ENCODE data around the gene EFCAB8.

Gene EFCAB8

GRCh38 chr20:32979201-32979998 is 120.7 kb downstream of the EFCAB8 start:
- Histone ChIP-seq H3K36me3 (ENCODE audit: control insufficient read depth, insufficient read depth, low read length) (no peaks in the 10 kb centered on the region), H3K9me3 (ENCODE audit: control insufficient read depth, insufficient read depth, low read length) (no peaks in the 10 kb centered on the region), H3K27me3 (ENCODE audit: control insufficient read depth, insufficient read depth, low read length) (no peaks in the 10 kb centered on the region), H3K4me3 (ENCODE audit: low read depth, low read length) (no peak overlapping the region), H3K9ac (ENCODE audit: low read depth, low read length) (no peak overlapping the region), H3K4me1 (ENCODE audit: control insufficient read depth, insufficient read depth, low read length) (no peaks in the 10 kb centered on the region)

GRCh38 chr20:32980131-32980941 is 121.6 kb downstream of the EFCAB8 start:
- Histone ChIP-seq H3K27me3 (ENCODE audit: control insufficient read depth, insufficient read depth, low read length) (no peaks in the 10 kb centered on the region), H3K4me3 (ENCODE audit: low read depth, low read length) (no peak overlapping the region), H3K9me3 (ENCODE audit: control insufficient read depth, insufficient read depth, low read length) (no peaks in the 10 kb centered on the region), H3K9ac (ENCODE audit: low read depth, low read length) (no peak overlapping the region), H3K4me1 (ENCODE audit: control insufficient read depth, insufficient read depth, low read length) (no peaks in the 10 kb centered on the region), H3K36me3 (ENCODE audit: control insufficient read depth, insufficient read depth, low read length) (no peaks in the 10 kb centered on the region)

- Histone ChIP-seq H3K9ac (ENCODE audit: low read depth, low read length) (no peak overlapping the region), H3K27me3 (ENCODE audit: control insufficient read depth, insufficient read depth, low read length) (no peaks in the 10 kb centered on the region), H3K4me3 (ENCODE audit: low read depth, low read length) (no peak overlapping the region), H3K9me3 (ENCODE audit: control insufficient read depth, insufficient read depth, low read length) (no peaks in the 10 kb centered on the region), H3K4me1 (ENCODE audit: control insufficient read depth, insufficient read depth, low read length) (no peaks in the 10 kb centered on the region), H3K36me3 (ENCODE audit: control insufficient read depth, insufficient read depth, low read length) (no peaks in the 10 kb centered on the region)
Measured at GRCh38 chr20:32980990-32981389, 122.3 kb downstream of the EFCAB8 start.

- Histone ChIP-seq H3K4me1 (ENCODE audit: control insufficient read depth, insufficient read depth, low read length) (no peaks in the 10 kb centered on the region), H3K9ac (ENCODE audit: low read depth, low read length) (no peak overlapping the region), H3K4me3 (ENCODE audit: low read depth, low read length) (no peak overlapping the region), H3K9me3 (ENCODE audit: control insufficient read depth, insufficient read depth, low read length) (no peaks in the 10 kb centered on the region), H3K36me3 (ENCODE audit: control insufficient read depth, insufficient read depth, low read length) (no peaks in the 10 kb centered on the region), H3K27me3 (ENCODE audit: control insufficient read depth, insufficient read depth, low read length) (no peaks in the 10 kb centered on the region)
Measured at GRCh38 chr20:32982617-32983458, 124.1 kb downstream of the EFCAB8 start.

DNA sequence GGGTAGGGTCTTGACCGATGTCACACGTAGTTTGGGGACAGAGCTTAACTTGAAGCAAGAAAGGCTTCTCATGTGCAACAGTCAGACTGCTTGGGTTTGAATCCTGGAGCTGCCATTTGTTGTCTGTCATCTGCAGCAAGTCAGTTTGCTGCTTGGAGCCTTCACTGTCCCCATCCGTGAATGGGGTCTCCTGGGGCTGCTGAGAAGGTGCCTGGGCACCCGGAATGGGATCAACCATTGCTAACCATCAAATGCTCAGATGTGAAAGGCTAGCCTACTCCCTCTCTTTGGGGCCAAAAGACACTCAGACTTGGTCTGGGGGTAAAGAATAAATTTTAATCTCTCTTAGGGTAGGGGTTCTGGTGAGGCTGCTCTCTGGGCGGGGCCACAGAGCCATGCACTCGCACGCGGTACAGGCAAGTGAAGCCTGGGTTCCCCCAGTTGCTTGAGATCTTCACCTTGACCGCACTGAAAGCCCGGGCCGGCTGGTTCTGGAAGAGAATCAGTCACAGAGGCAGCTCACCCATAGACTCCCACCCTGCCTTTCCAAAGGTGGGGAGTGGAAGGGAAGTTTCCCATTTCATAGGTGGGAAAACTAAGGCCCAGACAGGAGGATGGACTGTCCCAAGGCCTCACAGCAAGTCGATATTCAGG is 124.9 kb downstream of the EFCAB8 start:
- no peaks in the 10 kb centered on the region for H3K4me1 ChIP-seq (ENCODE audit: control insufficient read depth, insufficient read depth, low read length)
- no peaks in the 10 kb centered on the region for H3K27me3 ChIP-seq (ENCODE audit: control insufficient read depth, insufficient read depth, low read length)
- H3K9me3 ChIP-seq (ENCODE audit: control insufficient read depth, insufficient read depth, low read length), result no peaks in the 10 kb centered on the region
- no peak overlapping the region for H3K9ac ChIP-seq (ENCODE audit: low read depth, low read length)
- H3K36me3 ChIP-seq (ENCODE audit: control insufficient read depth, insufficient read depth, low read length), result no peaks in the 10 kb centered on the region
- H3K4me3 ChIP-seq (ENCODE audit: low read depth, low read length), result no peak overlapping the region

DNA sequence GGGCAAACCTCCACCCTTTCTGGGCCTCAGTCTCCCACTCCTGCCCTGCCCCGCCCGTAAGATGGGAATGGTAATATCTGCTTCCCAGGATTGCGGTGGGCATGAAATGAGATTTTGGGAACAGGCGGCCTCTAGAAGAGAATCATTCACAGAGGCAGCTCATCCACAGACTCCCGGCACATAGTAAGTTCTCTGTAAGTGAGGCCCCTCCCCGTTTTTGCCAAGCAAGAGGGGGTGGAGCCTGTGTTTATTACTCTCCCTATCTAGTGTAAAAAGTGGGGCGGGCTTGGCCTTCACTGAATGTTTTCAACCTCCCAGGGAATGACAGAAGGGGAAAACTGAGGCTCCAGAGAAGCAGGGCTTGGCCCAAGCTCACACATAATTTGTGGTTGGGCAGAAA is 125.5 kb downstream of the EFCAB8 start:
- no peak overlapping the region for H3K4me3 ChIP-seq (ENCODE audit: low read depth, low read length)
- H3K9ac ChIP-seq (ENCODE audit: low read depth, low read length), result no peak overlapping the region
- H3K9me3 ChIP-seq (ENCODE audit: control insufficient read depth, insufficient read depth, low read length), result no peaks in the 10 kb centered on the region
- H3K36me3 ChIP-seq (ENCODE audit: control insufficient read depth, insufficient read depth, low read length), result no peaks in the 10 kb centered on the region
- H3K27me3 ChIP-seq (ENCODE audit: control insufficient read depth, insufficient read depth, low read length), result no peaks in the 10 kb centered on the region
- H3K4me1 ChIP-seq (ENCODE audit: control insufficient read depth, insufficient read depth, low read length), result no peaks in the 10 kb centered on the region

DNA sequence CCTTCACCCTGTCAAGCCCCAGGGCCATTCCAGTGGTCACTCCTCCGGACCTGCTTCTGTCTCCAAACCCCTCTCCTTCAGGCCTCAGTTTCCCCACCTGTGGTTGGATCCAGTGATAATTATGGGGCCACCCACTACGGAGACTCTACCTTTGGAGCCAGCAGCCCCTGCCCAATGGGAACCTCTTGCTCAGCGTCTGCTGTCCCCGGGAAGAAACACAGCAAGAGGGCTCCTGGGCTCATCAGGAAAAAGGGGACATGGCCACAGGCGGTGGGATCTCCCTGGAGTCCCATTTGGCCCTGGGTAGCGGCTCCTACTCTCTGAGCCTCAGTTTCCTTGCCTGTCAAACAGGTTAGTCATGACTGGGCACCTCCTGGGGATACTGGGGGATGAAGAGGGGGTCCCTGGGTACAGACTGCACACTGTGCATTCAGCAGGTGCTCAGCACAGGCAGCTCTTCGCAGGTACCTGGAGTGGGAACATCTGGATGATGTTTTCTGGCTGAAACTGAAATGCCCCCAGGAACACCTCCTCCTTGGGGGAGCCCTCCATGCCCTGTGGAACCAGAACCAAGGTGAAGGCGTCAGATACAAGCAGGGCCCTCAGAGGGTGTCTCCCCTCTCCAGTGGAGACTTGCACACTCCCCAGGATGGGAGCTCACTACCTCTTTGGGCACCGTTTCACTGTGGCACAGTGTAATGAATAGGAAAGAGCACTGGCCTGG is 126.1 kb downstream of the EFCAB8 start:
- no peaks in the 10 kb centered on the region for H3K36me3 ChIP-seq (ENCODE audit: control insufficient read depth, insufficient read depth, low read length)
- H3K9ac ChIP-seq (ENCODE audit: low read depth, low read length), result no peak overlapping the region
- no peaks in the 10 kb centered on the region for H3K27me3 ChIP-seq (ENCODE audit: control insufficient read depth, insufficient read depth, low read length)
- no peak overlapping the region for H3K4me3 ChIP-seq (ENCODE audit: low read depth, low read length)
- H3K4me1 ChIP-seq (ENCODE audit: control insufficient read depth, insufficient read depth, low read length), result no peaks in the 10 kb centered on the region
- H3K9me3 ChIP-seq (ENCODE audit: control insufficient read depth, insufficient read depth, low read length), result no peaks in the 10 kb centered on the region

DNA sequence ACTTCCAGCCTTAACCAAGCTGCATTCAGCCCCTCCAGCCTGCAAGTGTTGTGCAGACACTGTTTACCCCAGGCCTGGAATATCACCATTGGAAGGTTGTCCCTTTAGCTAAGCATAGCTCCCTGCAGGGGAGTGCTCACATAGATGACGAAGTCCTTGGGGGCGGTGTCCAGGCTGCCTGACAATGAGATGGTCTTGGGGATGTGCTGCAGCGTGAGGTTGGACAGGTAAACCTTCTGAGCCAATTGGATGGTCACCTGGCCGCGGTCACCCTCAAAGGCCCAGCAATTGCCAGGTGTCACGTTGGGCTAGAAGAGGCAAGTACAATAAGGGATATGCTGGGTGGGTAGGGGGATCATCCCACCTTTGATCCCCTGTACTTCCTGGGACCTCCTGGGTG is 126.9 kb downstream of the EFCAB8 start:
- H3K36me3 ChIP-seq (ENCODE audit: control insufficient read depth, insufficient read depth, low read length), result no peaks in the 10 kb centered on the region
- no peaks in the 10 kb centered on the region for H3K4me1 ChIP-seq (ENCODE audit: control insufficient read depth, insufficient read depth, low read length)

GRCh38 chr20:32986331-32986966 is 127.7 kb downstream of the EFCAB8 start:
- Histone ChIP-seq H3K27me3 (ENCODE audit: control insufficient read depth, insufficient read depth, low read length) (no peaks in the 10 kb centered on the region), H3K36me3 (ENCODE audit: control insufficient read depth, insufficient read depth, low read length) (no peaks in the 10 kb centered on the region), H3K9ac (ENCODE audit: low read depth, low read length) (no peak overlapping the region), H3K9me3 (ENCODE audit: control insufficient read depth, insufficient read depth, low read length) (no peaks in the 10 kb centered on the region), H3K4me1 (ENCODE audit: control insufficient read depth, insufficient read depth, low read length) (no peaks in the 10 kb centered on the region), H3K4me3 (ENCODE audit: low read depth, low read length) (no peak overlapping the region)

More for the DNA sequence above, 126.9 kb downstream of the EFCAB8 start:
- H3K4me3 ChIP-seq (ENCODE audit: low read depth, low read length), result no peak overlapping the region
- no peaks in the 10 kb centered on the region for H3K27me3 ChIP-seq (ENCODE audit: control insufficient read depth, insufficient read depth, low read length)
- no peaks in the 10 kb centered on the region for H3K9me3 ChIP-seq (ENCODE audit: control insufficient read depth, insufficient read depth, low read length)
- no peak overlapping the region for H3K9ac ChIP-seq (ENCODE audit: low read depth, low read length)

- Histone ChIP-seq H3K4me1 (ENCODE audit: control insufficient read depth, insufficient read depth, low read length) (no peaks in the 10 kb centered on the region), H3K9me3 (ENCODE audit: control insufficient read depth, insufficient read depth, low read length) (no peaks in the 10 kb centered on the region), H3K36me3 (ENCODE audit: control insufficient read depth, insufficient read depth, low read length) (no peaks in the 10 kb centered on the region), H3K9ac (ENCODE audit: low read depth, low read length) (no peak overlapping the region), H3K27me3 (ENCODE audit: control insufficient read depth, insufficient read depth, low read length) (no peaks in the 10 kb centered on the region), H3K4me3 (ENCODE audit: low read depth, low read length) (no peak overlapping the region)
Measured at GRCh38 chr20:32987044-32987825, 128.5 kb downstream of the EFCAB8 start.

Data from iPS-15b (cell line).